Measurements from ENCODE around the gene CCNB3. TPM values are rescaled to one million over a fixed set of nuclear protein-coding genes. Genes with fewer than 3 reads are reported as not detected.

Gene CCNB3
- total RNA-seq, 1 donor from 2014 or later, result 0.80 TPM

Other genes with a start within 250 kb of the CCNB3 start
- gene AKAP4, start 3.8 kb upstream of the CCNB3 start, total RNA-seq, result not detected in 2 replicates

Measured in activated T-helper 1 cell treated with anti-CD3 and anti-CD28 coated beads, Interleukin-12 subunit alpha, Interleukin-12 subunit beta, Interleukin-2, Interleukin-4 antibody, amounts not matched to agents 30 ng/mL and 10 ng/mL and 1 ng/mL, durations not matched to agents 14 hours and 24 hours and 36 hours (primary cell).